ENCODE results near the gene SCLY. TPM values are rescaled to one million over a fixed set of nuclear protein-coding genes. Genes with fewer than 3 reads are reported as not detected.

Gene SCLY
- total and polyA plus RNA-seq, 2 of the 13 experiments (the other 11 are each of a cell fraction or from before 2014, with no cell fraction given): 27.9 to 38.6 TPM

DNA sequence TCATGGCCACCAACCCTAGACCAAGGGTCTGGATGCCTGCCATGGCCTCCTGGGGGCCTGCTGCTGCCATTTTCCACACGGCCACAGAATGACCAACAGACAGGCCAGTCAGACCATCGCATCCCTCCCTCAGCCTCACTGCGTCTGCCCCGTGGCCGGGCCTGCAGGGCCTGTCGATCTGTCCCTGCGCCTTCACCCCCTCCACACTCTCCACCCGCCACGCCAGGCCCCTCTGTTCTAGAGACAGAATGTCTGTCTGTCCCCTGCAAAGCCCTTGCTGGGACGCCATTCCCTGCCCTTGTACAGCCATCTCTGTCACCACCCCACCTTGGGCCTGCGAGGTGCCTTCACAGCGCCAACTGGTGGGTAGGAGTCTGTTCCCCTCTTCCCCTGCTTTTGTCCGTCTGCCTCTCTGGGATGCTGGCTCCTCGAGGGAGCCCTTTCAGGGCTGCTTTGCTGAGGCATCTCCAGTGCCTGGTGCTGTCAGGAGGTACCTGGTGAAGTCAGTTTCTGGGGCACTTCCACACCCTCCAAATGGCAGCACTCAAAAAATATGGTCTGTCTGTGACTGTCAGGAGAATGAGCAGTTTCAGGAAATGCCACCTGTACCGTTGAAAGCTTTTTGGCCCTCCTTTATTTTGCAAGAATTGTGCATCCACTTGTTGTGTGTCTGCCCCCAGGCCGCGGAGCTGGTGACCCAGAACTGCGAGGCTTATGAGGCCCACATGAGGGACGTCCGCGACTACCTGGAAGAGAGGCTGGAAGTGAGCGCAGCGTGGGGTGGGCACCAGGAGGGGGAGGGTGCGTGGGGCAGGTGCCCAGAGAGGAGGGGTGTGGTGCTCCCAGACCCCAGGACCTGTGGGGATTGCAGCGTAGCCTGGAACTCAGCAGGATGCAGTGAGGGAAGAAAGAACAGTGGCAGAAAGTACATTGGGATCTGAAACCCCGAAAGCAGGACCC, 32.7 kb downstream of the SCLY start (continued):
- TF ChIP-seq ZSCAN31 (CRISPR knock-in tag; IDR thresholded peaks at IDR 0.05; ENCODE audit: low read depth) (0 out of 2 replicates have a peak, but pooled peaks have one; percentile 33), MTA3 (CRISPR knock-in tag; IDR thresholded peaks at IDR 0.05) (no peak), ARHGAP35 (CRISPR knock-in tag; IDR thresholded peaks at IDR 0.05; ENCODE audit: borderline replicate concordance) (no peak), PAF1 (CRISPR knock-in tag; IDR thresholded peaks at IDR 0.05) (0 out of 2 replicates have a peak, but pooled peaks have one; percentile 52)

DNA sequence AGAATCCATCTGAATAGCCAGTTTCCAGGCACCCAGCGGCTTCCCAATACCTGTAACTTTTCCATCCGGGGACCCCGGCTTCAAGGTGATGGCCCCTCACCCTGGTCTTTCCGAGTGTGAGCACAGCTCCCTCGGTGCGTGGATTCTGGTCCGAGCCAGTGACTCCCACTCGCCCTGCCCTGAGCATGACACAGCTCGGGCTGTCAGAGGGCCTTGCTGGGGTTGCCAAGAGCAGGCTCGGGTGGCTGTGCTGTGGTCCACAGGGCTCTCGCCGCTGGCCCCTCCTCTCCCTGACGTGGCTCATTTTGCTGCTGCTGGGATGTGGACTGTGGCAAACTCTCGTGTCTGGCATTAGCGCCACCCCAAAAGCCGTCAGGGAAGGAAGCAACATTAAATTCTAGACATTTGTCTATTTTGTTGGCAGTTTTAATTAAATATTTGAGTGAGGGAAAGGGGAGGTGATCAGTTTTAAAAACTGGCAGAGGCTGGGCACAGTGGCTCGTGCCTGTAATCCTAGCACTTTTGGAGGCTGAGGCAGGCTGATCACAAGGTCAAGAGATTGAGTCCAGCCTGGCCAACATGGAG, 33.7 kb downstream of the SCLY start:
- H3K4me2 ChIP-seq (ENCODE audit: low read depth, low read length): no peak overlapping the region
- TF ChIP-seq ZNF773 (CRISPR knock-in tag; IDR thresholded peaks at IDR 0.05; ENCODE audit: borderline replicate concordance): no peak
- TF ChIP-seq AGO2 (optimal IDR thresholded peaks at IDR 0.05; ENCODE audit: low read depth, low read length): peak; percentile 14
- no peak for TF ChIP-seq CENPX (CRISPR knock-in tag; IDR thresholded peaks at IDR 0.05)
- ATAC-seq (no peak), DNase-seq (ENCODE audit: low spot score) (no peak), FAIRE-seq (no peak)
- H3K4me1 ChIP-seq (ENCODE audit: insufficient read depth, low read length): no peaks in the 10 kb centered on the region
- H4K20me1 ChIP-seq (ENCODE audit: insufficient read depth, low read length): no peaks in the 10 kb centered on the region
- no peak overlapping the region for H3K27ac ChIP-seq (ENCODE audit: extremely low read length, insufficient read depth, low read length)
- H3K27me3 ChIP-seq (ENCODE audit: control insufficient read depth in 1 of 2, insufficient read depth in 2 of 2, low read length in 2 of 2): no peaks in the 10 kb centered on the region
- POLR2A ChIA-PET: no interaction called here
- no TSS peak for BruUV-seq (replicated peaks)
- 96% methylated on average over 17 of the region's 17 CpGs for WGBS (ENCODE audit: low lambda C conversion rate)
- in situ Hi-C loops (cut with HindIII; ENCODE audit: extremely low pct_ligation_motif_present, low pct_unique_long_range_greater_than_20kb) (no loop called here), intact Hi-C loops (cut with micrococcal nuclease; ENCODE audit: unreplicated experiment) (no loop called here)
- peaks cover 2 to 4% of the 10 kb centered on the region in 2 experiments; a peak in 1 of 5 replicates for H3K36me3 ChIP-seq (replicated peaks in 1 of 2; ENCODE audit: control insufficient read depth in 1 of 2, insufficient read depth in 2 of 2, low read length in 2 of 2)
- no peak overlapping the region for H3K4me3 ChIP-seq (replicated peaks in 1 of 3; ENCODE audit: insufficient read depth in 1 of 3, low read depth in 2 of 3, low read length in 3 of 3)
- CTCF ChIA-PET (ENCODE audit: low intra/inter-chr PET ratio, low total read pairs): no interaction called here
- no peak overlapping the region for H3K9ac ChIP-seq (ENCODE audit: insufficient read depth, low read depth, low read length)
- no peaks in the 10 kb centered on the region for H3K79me2 ChIP-seq (ENCODE audit: insufficient read depth, low read length)
- H2AFZ ChIP-seq (ENCODE audit: low read length): no peak overlapping the region
- no peaks in the 10 kb centered on the region for H3K9me3 ChIP-seq (ENCODE audit: low read length)
